Choroid plexus epithelial cell (primary cell): ENCODE results near the gene SALL2.

ENCODE experiments used
- DNase-seq: peaks from one replicate; pipeline ENCODE4 v3.0.0-alpha.2; 2010; ENCODE audit warnings: low read depth
- H3K4me3 ChIP-seq: 2 replicates; pipeline ENCODE4 v1.5.1; 2011; ENCODE audit warnings: low read depth, mild to moderate bottlenecking, control low read depth, low read length, moderate library complexity
- TF ChIP-seq, protein P1 (sequence below): conservative IDR thresholded peaks from 2 replicates; pipeline ENCODE4 v1.5.1; 2011; ENCODE audit warnings: low read depth, mild to moderate bottlenecking, control low read depth, inconsistent platforms, low read length, moderate library complexity

The SALL2 gene

DNA sequence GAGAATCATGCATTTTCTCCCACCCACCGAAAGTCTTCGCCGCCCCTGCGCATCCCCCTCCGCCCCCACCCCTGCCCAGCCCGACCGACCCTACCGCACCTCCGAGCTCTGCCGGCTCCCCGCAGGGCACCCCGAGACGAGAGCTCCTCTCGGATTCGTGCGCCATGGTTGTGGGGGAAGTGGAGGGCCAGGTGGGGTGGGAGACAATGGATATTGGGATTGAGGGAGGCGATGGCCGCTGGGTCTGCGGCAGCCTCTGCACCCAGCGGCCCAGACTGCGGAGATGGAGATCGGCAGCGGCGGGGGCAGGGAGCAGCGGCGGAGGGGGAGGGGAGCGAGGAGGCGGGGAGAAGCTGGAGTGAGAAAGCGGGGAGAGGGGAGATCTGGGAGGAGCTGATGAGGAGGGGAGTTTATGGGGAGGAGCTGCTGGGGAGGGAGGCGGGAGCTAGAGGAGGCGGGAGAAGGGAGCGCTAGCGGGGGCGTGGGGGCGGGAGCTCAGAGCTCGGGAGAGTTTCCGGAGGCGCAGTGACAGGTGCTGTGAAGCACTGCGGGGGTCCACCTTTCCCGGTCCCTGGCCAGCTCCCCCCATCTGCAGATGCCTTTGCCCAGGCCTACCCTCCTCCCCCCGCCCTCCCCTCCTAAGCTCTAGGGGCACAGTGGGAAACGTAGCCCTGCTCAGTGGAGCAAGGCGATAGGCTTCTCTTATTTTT, at the start of gene SALL2:
SALL2 (minus strand) TSS at position 385 of the 710 bp plus-strand sequence; CDS start at position 166, 219 bp downstream.
- peak; percentile 79 for DNase-seq
- peak within 1 kb of the TSS; percentile 81 for H3K4me3 ChIP-seq
- TF ChIP-seq, protein P1, sequence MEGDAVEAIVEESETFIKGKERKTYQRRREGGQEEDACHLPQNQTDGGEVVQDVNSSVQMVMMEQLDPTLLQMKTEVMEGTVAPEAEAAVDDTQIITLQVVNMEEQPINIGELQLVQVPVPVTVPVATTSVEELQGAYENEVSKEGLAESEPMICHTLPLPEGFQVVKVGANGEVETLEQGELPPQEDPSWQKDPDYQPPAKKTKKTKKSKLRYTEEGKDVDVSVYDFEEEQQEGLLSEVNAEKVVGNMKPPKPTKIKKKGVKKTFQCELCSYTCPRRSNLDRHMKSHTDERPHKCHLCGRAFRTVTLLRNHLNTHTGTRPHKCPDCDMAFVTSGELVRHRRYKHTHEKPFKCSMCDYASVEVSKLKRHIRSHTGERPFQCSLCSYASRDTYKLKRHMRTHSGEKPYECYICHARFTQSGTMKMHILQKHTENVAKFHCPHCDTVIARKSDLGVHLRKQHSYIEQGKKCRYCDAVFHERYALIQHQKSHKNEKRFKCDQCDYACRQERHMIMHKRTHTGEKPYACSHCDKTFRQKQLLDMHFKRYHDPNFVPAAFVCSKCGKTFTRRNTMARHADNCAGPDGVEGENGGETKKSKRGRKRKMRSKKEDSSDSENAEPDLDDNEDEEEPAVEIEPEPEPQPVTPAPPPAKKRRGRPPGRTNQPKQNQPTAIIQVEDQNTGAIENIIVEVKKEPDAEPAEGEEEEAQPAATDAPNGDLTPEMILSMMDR: no peak

GRCh38 chr14:21575661-21576060, 49.5 kb upstream of the SALL2 start:
- no peak for DNase-seq
- no peak overlapping the region for H3K4me3 ChIP-seq
- TF ChIP-seq, protein P1: no peak

DNA sequence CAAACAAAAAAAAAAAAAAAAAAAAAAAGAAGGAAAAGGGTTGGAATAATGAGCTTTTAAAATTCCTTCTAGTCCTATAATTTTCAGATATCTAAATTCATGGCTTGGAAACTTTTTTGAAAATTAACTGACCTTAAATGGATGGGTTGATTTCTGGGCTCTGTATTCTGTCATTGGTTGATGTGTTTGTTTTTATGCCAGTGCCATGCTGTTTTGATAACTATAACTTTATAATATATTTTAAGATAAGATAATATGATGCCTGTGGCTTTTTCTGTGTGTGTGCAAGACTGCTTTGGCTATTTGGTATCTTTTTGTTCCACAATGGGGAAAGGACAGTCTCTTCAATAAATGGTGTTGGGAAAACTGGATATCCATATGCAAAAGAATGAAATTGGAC, 46.5 kb upstream of the SALL2 start:
- TF ChIP-seq, protein P1: no peak
- H3K4me3 ChIP-seq: no peak overlapping the region
- DNase-seq: no peak

DNA sequence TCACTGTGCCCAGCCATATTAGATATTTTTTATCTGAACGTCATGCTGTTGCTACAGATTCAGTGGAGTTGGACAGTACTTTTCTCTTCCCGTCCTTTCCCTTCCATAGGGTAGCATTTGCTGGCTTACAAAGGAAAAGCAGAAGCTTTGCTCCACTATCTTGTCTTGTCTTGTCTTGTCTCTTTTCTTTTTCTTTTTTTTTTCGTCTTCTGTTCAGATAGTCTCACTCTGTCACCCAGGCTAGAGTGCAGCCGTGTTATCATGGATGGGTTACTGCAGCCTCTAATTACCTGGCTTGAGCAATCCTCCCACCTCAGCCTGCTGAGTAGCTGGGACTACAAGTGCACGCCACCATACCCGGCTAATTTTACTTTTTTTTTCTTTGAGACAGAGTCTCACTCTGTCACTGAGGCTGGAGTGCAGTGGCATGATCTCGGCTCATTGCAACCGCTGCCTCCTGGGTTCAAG, 32.6 kb upstream of the SALL2 start:
- no peak for DNase-seq
- no peak overlapping the region for H3K4me3 ChIP-seq
- TF ChIP-seq, protein P1: no peak

- TF ChIP-seq, protein P1: peak; percentile 65
- peak; percentile 95 for DNase-seq
- peak overlapping the region; percentile 33 for H3K4me3 ChIP-seq
These were observed 31.1 kb upstream of the SALL2 start for GRCh38 chr14:21557084-21557901.

- TF ChIP-seq, protein P1: no peak
- DNase-seq: no peak
- H3K4me3 ChIP-seq: no peak overlapping the region
These were observed 30.4 kb upstream of the SALL2 start for GRCh38 chr14:21556378-21557083.
